CD4-positive, alpha-beta T cell treated with Interleukin-6 for 4 hours (primary cell): Measurements from ENCODE around the gene AFF3.

ENCODE experiments used
- DNase-seq: peaks from one replicate; pipeline ENCODE4 v3.0.0-alpha.2; 2020; ENCODE audit warnings: mixed read lengths

The AFF3 gene

GRCh38 chr2:99727199-99727598, 415.2 kb downstream of the AFF3 start:
- no peak for DNase-seq

DNA sequence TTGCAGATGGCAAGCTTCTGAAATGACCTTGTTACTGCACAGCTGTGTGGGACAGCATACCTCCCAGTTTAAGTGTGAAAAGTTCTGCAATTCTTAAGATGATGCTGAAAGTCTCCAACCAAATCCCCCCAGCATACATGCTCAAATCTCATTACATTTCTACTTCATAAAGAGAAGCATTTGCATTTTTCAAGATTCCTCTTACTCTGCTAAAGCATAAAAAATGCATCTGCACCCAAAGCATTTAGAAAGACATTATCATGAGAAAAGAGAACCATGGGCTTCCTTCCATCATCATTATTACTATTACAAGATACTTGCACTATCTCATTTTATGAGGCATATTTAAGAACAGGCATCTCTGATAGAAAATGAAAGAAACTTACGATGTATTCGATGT, 415.7 kb downstream of the AFF3 start:
- DNase-seq = no peak

DNA sequence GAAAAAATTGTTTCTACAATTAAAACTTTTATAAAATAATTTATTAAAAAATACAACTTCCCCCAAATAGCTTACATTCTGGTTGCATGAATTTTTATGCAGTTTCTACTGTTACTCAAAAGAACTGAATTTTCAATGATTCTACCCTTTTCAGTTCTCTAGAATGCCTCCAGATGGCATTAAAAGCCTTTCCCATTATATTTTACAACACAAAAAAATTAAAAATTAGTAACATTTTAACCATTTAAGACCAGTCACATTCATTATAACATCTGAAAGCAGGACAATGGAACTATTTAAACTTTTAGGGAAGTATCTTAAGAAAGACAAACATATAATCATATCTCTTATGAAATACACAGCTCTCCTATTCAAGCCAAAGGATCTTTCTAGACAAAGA, 416.6 kb downstream of the AFF3 start:
- DNase-seq = no peak

- no peak for DNase-seq
Measured at GRCh38 chr2:99722476-99722875, 419.9 kb downstream of the AFF3 start.

- no peak for DNase-seq
Measured at GRCh38 chr2:99719102-99719501, 423.3 kb downstream of the AFF3 start.

- DNase-seq = no peak
Measured at GRCh38 chr2:99715956-99716355, 426.4 kb downstream of the AFF3 start.

DNA sequence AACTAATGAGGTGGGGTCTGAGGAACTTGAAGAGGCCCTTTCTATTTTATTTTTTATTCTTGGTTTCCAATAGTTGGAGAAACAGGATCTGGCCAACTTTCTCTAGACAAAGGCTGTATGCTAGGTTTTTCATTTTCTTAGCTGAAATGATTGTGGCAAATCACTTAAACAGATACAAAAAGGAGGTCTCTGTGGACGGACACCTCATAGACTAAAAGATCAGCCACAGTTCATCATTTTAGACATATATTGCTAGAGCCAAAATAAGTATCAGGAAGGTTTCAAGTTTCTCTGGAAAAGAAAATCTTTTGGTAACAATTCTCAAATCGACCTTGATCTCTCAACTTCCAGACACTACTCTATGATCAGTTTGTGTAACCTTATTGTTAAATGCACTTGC, 428.0 kb downstream of the AFF3 start:
- no peak for DNase-seq

GRCh38 chr2:99711144-99711543, 431.2 kb downstream of the AFF3 start:
- DNase-seq = no peak

DNA sequence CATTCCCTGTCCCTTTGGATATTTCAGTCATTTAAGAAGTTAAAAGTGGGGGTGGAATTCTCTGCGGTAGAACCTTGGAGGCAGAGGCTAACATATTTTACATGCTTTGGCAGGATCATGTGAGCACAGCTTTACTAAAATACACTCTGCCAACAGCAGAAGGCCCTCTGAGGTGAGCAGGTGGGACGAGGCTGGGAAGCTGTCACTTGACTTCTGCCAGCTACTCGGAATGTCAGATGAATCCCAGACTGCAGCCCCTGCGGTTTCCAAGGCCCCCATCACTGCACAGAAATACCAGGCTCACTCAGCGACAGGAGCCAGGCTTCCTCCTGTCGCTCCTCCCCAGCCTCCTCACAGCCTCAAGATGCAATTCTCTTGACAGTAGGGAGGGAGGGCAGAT, 431.7 kb downstream of the AFF3 start:
- DNase-seq = no peak

- no peak for DNase-seq
Measured at GRCh38 chr2:99709229-99709628, 433.2 kb downstream of the AFF3 start.

GRCh38 chr2:99708231-99708630, 434.2 kb downstream of the AFF3 start:
- DNase-seq = no peak

GRCh38 chr2:99707592-99707991, 434.8 kb downstream of the AFF3 start:
- DNase-seq = no peak

DNA sequence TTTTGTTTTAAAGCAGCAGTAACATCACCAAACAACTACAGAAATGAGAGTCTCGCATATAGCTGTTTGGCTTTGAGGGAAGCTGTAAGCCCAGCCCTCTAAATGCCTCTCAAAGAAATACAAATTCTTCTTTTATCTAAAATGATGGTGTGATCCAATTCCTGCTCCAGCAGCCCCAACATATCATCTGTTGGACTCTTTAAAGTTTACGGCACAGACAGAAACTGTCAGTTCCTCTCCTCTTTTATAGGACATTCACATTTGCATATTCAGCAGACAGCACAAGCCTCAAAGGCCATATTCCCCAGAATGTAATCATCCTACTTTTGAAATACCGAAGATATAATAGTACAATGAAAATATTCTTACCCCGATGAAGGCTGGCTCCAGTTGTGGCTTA, 435.7 kb downstream of the AFF3 start:
- DNase-seq = no peak

DNA sequence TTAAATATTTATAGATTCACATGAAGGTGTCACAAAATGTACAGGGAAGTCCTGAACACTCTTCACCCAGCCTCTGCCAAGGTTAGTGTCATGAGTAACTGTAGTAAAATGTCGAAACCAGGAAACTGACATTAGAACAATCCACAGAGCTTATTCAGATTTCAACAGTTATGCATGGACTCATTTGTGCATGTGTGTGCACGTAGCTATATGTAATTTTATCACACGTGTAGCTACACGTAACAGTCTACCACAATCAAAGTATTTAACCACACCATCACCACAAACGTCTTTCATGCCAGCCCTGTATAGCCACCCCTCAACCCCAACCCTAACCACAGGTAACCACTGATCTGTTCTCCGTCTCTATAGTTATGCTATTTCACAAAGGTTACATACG, 440.9 kb downstream of the AFF3 start:
- DNase-seq = no peak

DNA sequence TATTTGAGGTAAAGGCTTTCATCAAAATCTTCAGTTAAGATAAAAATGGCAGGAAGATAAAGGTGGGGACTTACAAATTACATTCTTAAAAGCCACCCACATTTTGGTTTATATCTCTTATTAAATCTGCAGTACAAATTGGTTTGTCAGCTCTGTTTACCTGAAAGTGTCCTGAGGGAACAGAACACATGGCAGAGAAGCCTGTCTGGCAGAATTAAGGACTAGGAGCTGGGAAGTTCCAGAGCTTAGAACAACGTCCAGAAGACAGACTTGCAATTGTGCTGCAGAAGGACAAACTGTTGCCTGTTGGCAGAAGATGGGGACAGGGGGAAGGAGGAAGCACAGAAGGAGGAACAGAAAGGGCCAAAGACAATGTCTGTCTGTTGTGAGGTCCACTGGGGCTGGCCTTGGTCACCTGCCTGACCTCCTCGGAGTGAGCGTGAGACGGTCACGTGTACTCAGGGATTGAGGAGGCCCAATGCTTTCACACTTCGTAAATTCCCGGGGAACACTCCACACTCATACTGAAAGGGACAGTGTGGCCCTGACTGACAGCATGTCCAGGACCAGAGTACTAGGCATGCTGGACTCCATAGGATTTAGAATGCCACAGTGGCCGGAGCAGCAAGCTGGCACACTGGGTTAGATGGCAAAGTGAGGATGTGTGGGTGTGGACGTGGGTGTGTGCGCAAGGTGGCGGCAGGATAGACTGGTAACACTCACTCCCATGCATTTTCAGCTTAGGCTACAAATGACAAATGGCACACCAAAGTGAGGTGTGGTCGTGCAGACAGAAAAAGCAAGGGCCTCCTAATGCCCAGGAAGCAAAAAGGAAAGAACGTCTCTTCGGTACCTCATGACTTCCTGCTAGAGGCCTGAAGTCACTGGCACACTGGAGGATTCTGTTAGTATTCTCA, 441.6 kb downstream of the AFF3 start:
- no peak for DNase-seq

GRCh38 chr2:99698896-99699295, 443.5 kb downstream of the AFF3 start:
- no peak for DNase-seq

- no peak for DNase-seq
Measured at GRCh38 chr2:99697811-99698568, 444.4 kb downstream of the AFF3 start.

DNA sequence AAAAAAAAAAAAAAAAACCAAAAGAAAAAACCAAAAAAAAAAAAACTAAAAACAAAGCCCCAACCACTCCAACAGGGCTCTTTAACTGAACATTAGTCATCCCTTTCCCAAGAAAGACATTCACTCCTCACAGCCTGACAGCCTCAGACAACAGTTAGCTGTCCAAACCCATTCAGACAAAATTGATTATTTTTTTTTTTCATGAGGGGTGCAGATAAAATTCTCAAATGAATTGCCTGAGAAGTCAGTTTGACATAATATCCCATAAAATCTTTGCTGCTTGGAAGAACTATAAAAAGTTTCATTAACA, 446.5 kb downstream of the AFF3 start:
- DNase-seq = no peak

DNA sequence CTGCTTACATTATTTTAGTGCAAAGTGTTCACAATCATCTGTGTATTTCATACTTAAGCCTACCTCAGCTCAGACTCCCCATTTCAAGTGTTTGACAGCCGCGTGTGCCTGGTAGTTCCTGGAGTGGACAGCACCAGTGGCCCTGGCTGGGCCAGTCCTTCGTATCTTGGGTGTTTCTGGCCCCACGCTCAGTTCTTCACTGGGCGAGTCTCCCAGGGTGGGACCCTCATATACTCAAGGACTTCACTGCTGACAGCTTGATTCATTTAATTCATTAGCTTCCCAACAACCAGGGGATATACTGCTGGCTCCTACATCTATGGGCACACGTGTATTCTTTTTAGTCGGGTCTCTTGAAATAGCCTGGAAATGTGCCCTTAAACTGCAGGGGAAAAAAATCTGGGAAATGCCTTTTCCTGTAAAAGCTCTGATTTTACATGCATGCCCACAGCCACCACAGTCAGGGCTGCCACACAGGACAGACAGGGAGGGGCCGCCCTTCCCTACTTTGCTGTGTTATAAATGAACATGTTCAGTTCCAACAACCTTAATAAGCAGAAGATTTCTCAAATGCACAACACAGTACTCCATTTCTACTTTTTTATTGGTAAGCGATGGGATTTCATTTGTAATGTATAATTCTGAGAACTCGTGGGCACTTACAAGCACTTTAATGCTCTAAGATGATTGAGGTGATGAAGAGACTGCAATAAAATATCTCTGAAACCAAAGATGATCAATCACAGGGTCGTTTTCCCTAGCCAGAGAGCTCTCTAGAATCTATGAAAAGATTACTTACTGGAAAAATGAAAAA, 447.1 kb downstream of the AFF3 start:
- DNase-seq = no peak

GRCh38 chr2:99694331-99694730, 448.1 kb downstream of the AFF3 start:
- DNase-seq = no peak

DNA sequence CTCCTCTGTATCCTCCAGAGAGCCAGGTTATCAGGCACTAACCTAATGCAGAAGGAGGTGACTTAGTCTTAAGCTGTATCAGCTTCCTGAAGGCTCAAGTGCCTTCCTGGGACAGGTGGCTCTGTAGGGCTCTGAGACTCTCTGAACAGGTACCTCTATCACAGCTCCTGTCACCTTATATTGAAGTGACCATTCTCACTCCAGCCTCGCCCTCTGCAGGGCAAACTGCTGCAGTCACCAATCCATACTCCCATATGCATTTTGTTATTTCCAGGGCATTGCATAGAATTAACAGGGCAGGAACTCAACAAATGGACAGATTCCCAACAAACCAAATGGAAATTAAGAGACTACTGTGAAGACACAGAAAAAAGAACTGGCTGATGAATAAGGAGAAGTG, 449.6 kb downstream of the AFF3 start:
- no peak for DNase-seq

- no peak for DNase-seq
Measured at GRCh38 chr2:99691926-99692325, 450.5 kb downstream of the AFF3 start.

DNA sequence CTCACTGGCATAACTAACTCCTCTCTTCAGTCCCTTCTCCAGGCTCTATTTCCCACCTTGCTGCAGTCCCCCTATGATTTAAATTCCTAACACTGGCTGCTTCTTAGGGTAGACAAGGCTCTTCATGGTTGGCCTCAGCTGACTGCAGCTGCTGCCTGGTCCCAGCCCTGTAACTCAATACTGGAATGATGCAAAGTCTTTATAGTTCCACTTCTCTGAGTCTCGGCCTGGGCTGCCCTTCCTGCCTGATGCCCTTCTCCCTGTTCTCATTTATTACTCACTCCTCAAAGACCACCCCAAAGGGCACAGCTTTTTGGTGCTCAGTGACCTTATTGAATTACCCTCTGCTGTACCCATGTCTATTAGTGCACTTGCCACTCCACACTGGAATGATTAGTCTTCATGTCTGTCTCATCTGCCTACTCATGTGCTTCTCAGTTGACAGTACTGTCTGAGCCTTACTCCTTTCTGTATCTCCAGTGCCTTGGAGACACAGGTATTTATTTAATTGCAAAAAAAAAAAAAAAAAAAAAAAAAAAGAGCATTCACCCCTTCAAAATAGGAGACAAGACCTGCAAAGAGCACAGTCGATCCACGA, 453.1 kb downstream of the AFF3 start:
- DNase-seq = no peak
